Gastroesophageal sphincter (tissue), 3 donors: ENCODE data around the gene PAX5.

Experiments used
- CTCF ChIP-seq, 4 experiments: fragments of 200-600 bp in 2 of 4; fragments of 450-650 bp in 2 of 4; sonication (generic) in 1 of 4; IDR thresholded peaks; one replicate each; pipeline ENCODE4 v1.5.1; 2017 to 2019; ENCODE audit warnings: antibody characterized with exemption in 4 of 4, mild to moderate bottlenecking in 2 of 4, moderate library complexity in 2 of 4
- POLR2A ChIP-seq, 2 donors: fragments of 450-650 bp; IDR thresholded peaks; one replicate each; pipeline ENCODE4 v1.6.1; 2017; ENCODE audit warnings: antibody characterized with exemption in 2 of 2, mild to moderate bottlenecking in 2 of 2, moderate library complexity in 1 of 2
- POLR2AphosphoS5 ChIP-seq: sonication (generic); formaldehyde crosslinking; IDR thresholded peaks from one replicate; pipeline ENCODE4 v1.6.1; 2017; ENCODE audit warnings: antibody characterized with exemption

GRCh38 chr9:36787709-36788108, 246.4 kb downstream of the PAX5 start:
- TF ChIP-seq CTCF (IDR thresholded peaks at IDR 0.05) (no peak), POLR2AphosphoS5 (no peak), POLR2A (IDR thresholded peaks at IDR 0.05) (no peak)
